Right lung (tissue), 5 donors: ENCODE results near the gene SLFN11. TPM values are rescaled to one million over a fixed set of nuclear protein-coding genes. Genes with fewer than 3 reads are reported as not detected.
"Not testable (repeated sequence)": the region's sequence is repeated elsewhere in the genome, so short reads cannot be mapped to it uniquely, and the experiment has no call there.

Experiments used
- DNase-seq, 2 donors: peaks; one replicate each; pipeline ENCODE4 v3.0.0-alpha.2; 2013
- polyA plus RNA-seq, 5 donors: library from polyadenylated mRNA; unstranded; fragments of 120-200 nt; gene quantifications; one replicate each; pipeline versions ENCODE4 v1.2.1 to v1.2.3, GENCODE V29; 2013; ENCODE audit warnings: inconsistent platforms in 1 of 5, low replicate concordance in 1 of 5; ENCODE audit not compliant: insufficient read length in 5 of 5, insufficient read depth in 1 of 5

The SLFN11 gene
- polyA plus RNA-seq, 5 donors, result 18.7 to 24.2 (median 21.2) TPM

DNA sequence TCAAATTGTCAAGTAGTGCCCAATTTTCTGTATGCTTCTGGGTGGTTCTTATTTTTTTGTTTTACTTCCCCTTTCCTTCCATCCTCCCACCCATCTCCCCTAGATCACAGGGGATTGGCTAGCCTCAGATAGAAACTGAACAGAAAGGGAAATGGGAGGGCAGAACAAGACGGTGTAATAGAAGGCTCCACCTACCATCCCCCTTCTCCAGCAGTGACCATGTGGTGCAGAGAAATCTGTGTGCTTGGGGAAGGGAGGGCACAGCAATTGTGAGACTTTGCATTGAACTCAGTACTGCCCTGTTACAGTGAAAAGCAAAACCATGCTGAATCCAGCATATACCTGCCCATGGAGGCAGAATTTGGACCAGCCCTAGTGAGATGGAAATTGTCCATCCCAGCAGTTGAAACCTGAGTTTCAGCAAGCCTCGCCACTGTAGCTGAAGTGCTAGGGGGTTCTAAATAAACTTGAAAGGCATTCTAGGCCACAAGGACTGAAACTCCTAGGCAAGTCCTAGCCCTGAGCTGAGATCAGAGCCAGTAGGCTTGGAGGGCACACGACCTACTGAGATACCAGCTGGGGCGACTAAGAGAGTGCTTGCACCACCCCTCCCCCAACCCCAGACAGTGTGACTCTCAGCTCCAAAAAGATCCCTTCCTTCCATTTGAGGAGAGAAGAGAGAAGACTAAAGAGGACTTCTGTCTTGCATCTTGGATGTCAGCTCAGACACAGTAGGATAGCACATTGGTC, 5.2 kb downstream of the SLFN11 start:
- no peak for DNase-seq

DNA sequence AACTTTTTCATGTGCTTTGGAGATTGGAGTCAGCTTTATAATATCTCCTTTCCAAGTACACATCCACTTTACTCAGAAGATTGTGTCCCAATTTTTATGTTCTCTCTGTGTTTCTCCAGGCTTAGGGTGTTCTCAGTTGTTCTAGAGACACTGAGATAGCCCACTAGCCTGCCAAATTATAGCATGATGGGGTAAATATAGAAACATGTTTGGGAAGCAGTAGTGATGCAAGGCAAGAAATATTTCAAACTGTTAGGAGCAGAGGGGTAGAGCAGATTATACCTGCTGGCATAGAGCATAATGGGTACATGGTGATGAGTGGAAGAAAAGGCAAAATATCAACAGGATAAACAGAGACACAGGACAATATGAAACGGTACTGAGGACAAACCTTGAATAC, 12.4 kb downstream of the SLFN11 start:
- no peak for DNase-seq

DNA sequence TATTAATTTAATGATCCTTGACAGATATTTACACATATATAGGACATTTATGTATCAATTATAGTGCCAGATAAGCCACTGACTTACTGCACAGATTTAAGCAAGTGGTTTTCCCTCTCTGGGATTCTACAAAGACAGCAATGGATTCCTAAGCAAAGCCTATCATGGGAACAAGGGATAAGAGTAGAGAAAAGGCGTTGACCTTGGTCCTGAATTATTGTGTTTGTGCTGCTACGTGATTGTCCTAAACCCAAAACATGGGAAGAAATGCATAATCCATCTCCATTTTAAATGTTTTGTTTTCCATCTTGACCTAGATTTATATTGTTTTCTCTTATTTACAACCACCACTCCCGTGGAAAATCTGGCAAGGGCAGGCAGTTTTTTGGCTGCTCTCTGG, 14.0 kb downstream of the SLFN11 start:
- DNase-seq, result no peak

DNA sequence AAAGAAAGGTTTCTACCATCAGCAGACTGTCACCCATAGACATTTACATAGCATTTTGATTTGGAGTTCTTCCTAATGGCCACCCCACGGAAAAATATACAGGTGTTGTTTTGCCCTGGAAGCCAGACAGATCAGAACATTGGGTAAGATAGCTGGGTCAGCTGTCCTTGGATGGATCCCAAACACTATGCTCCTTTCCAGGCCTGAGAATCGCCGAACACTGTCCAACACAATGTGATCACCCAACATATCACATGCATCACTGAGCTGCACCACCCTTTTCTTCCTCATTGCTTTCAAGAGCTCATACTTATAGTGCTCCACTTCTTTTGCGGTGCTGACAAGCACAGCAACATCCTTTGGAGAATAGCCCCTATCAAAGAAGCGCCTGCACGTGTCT, 21.1 kb downstream of the SLFN11 start:
- no peak for DNase-seq

DNA sequence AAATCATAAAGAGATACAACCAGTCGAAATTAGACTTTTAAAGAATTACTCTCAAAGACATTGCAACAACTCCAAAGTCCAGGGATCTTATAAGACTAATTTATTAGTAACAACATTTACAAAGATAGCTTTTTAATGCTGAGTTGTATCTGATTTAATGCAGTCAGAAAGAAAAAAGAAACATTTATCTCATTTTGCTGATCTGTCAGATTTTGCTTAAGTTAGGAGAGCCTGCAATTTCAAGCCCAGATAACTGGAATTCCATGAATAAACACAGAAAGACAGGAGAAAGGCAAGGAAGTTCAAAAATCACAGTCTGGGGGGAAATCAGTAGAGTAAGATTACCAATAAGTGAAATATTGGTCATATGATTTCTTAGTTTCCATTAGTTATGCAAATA, 22.9 kb downstream of the SLFN11 start:
- no peak for DNase-seq

DNA sequence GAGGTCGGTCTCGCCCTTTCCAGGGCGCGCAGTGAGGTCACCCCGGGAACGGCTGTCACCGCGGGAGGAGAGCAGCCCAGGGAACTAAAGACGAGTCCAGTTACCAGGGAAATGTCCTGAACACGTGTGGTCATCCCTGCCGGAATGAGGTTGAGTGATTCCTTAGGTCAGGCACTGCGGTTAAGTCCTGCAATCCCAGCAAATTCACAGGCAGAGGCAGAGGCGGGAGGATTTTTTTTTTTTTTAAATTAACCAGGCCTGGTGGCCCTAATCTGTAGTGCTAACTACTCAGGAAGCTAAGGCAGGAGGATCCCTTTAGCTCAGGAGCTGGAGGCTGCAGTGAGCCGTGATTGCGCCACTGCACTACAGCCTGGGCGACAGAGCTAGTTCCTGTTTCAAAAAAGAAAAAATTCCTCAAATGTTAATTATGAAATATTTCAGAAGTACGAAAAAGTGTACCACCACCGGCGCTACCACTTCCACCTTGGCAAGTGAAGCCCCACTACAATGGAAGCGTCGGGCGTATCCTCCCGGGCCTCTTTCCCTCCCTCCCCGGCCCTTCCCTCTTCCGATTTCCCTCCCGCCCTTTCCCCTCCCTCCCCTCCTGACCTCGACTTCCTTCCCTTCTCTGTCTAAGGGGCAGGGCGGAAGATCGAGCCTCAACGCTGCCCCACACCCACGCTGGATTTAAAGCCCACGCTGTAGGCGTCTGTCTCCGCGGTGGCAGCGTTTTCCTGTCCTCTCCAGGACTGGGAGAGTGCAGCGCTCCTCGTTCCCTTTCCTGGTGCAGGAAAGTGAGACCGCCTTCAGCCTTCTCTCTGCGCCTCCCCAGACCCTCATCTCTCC, 27.3 kb downstream of the SLFN11 start:
- DNase-seq, result peak; percentile 64 to 65

DNA sequence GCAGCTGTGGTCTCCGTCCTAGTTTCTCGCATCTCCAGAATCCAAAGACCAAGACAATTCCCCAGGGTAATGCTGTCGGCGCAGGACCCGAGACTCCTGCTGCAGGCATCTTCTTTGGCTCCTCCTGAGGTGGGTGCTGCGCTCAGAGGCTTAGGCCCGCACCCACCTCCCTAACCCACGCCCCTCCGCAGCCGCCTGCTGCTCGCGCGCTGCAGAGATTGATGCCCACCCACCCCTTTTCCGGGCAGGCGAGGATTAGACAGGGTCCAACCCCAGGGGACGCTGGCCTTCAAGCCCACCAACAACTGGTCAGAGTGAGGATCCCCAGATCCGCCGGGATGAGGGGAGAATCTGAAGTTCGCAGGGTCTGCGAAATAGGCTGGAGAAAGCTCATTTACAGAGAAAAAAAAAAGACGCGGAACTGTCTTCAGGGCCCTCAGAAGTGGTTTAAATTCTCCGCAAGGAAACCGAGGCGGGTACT, 27.9 kb downstream of the SLFN11 start:
- no peak for DNase-seq

DNA sequence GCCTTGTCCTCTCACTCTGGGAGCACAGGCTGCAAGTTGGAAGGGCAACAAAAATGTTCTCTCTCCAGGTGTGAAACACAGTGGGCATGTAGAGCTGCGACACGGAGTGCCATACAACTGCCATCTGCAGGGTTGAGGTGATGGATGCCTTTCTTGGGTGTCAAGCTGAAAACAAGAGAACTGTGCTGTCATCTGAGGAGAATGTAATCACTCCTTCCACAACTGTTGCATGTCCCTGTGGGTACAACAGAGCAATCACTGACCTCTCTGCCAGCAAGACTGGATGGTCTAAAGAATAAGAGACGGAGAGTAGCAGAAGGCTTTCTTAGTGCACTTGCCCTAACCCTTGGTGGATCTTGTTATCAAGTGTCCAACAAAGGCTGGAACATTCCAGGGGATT, 29.2 kb downstream of the SLFN11 start:
- DNase-seq, result no peak

DNA sequence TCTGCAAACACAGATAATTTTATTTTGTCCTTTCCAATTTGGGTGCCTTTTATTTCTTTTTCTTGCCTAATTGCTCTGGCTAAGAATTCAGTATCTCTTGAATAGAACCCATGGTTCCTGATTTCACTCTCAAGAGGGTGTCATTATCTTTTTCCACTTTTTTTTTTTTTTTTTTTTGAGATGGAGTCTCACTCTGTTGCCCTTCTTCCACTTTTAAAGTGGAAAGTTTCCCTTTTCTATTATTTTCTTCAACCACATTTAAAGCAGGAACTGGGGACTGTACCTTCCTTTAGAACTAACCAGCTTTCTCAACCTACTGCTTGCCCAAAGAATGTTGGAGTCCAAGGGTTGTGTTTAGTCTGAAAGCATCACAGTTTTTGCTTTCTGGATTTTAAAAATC, 31.1 kb downstream of the SLFN11 start:
- no peak for DNase-seq

DNA sequence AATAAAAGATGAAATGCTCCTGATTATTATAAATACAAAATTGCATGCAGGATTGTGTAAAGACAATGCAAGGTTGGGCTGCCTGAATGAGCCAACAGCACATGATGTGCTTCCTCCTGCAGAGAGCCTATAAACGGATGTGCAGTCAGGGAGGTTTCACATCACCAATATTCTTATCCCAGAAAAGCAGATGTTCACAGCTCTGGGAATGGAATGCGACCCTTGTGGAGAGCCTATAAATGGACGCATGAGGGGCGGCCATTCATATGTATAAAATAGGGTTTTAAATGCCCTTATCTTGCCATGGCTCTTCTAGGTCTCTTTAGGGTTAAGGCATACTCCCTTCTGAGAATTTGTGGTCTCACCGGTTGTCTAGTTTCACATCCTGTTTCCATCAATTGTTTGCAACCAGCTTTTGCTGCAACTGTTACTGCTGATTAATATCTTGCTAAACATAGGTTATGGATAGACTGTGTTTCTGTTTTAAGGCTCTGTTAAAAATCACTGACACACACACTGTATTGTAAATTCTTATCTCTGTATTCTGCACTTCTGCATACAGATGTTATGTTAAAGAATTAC, 31.9 kb downstream of the SLFN11 start:
- DNase-seq, result no peak

DNA sequence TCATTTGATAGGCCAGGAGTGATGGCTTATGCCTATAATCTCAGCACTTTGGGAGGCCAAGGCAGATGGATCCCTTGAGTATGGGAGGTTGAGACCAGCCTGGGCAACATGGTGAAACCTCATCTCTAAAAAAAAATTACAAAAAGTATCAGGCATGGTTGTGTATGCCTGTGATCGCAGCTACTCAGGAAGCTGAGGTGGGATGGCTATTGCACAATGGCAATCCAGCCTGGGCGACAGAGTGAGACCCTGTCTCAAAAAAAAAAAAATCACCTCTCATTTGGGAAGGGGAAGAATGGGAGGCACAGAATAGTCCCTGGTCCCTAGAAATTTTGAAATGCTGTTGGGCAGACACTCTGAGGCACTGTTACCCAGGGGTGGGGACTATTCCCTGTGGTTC, 35.2 kb downstream of the SLFN11 start:
- DNase-seq, result no peak

DNA sequence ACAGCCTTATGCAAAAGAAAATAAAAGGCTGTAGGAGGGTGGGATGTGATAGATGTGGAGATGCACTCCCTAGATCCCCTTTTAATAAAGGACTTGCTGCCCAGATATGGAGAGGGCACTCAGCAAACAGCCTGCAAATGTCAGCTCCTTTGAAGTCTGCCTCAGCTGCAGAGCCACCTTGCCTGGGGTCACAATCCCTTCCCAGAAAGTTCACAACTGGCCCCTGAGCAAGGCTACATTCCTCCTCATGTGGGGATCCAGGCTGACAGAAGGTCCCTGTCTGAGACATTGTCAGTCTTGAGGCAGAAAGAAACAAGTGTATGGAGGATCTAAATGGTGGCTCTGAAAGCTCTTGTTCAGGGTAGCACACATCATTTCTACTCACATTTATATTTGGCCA, 36.1 kb downstream of the SLFN11 start:
- DNase-seq, result no peak

DNA sequence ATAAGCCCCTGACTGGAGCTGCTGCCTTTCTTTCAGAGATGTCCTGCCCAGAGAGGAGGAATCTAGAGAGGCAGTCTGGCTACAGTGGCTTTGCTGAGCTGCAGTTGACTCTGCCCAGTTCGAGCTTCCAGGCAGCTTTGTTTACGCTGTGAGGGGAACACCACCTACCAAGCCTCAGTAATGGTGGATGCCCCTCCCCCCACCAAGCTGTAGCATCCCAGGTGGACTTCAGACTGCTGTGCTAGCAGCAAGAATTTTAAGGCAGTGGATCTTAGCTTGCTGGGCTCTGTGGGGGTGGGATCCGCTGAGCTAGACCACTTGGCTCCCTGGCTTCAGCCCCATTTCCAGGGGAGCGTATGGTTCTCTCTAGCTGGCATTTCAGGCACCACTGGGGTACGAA, 39.8 kb downstream of the SLFN11 start:
- not testable (repeated sequence) for DNase-seq

DNA sequence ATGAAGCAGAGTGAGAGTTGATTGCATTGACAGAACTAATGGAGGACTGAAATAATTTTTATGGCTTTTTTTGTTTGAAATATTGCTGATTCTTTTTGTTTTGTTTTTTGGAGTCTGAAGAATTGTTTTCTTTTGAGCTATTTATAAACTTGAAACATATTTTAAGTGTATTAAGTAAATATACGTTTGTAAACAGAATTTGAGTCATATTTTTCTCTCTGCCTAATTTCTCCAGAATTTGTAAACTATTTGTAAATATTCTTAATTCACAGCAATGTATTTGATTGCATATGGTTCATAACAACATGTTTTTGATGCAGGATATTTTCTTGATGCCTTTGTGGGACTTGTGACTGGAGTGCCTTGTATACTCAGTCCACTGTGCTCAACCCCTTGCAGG, 50.7 kb downstream of the SLFN11 start:
- DNase-seq, result no peak

DNA sequence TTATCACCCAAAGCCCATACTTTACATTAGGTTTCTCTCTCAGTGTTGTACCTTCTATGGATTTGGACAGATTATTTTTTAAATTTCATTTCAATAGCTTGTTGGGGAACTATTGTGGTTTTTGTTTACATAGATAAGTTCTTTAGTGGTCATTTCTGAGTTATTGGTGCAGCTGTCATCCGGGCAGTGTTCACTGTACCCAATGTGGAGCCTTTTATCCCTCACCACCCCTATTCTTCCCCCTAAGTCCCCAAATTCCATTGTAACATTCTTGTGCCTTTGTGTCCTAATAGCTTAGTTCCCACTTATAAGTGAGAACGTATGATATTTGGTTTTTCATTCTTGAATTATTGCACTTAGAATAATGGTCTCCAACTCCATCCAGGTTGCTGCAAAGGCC, 57.5 kb downstream of the SLFN11 start:
- no peak for DNase-seq

DNA sequence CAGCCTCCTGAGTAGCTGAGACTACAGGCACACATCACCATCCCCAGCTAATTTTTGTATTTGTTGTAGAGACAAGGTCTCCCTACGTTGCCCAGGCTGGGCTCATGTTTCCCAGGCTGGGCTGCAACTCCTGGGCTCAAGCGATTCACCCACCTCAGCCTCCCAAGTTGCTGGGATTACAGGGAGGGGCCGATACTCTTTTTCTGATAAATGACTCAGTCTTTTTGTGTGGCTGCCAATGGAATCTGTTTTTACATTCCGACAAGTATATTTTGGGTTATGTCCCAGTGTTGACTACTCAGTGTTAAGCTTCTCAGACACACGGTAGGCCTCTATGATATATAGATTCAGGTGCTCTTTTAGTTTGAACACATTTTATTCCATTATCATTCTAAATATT, 58.1 kb downstream of the SLFN11 start:
- no peak for DNase-seq

DNA sequence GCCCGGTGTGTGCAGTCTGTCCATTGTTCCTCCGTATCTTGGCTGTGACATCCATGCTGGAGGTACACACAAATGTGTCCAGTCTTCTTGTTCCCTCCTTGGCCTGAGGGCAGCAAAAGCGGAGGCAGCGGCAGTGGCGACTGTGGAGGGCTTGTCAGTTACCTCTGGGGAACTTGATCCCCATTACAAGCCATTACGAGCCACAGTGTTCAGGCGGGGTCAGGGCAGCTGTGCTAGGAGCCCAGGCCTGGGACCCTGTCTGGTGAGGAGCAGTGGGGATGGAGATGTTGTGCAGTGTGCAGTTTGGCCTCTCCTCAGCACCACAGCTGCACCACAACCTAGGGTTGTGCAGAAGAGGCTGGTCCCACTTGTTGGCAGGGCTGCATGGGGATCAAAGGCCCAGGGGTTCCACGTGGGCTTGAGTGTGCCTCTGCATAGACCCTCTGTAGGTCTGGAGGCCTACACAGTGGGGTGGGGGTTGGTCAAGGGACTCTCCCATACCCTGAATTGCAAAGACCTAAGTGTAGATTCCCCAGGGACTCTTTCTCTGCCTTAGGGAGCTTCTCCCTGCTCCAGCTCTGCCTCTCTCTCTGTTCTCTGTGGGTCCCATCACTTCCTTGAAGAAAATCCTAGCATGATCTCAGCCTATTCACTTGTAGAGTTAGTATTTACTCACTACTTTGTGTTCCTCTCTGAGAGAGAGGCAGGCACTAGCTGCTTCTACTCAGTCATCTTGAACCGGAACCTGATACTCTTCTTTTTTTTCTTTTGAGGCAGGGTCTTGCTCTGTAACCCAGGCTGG, 58.8 kb downstream of the SLFN11 start:
- no peak for DNase-seq

DNA sequence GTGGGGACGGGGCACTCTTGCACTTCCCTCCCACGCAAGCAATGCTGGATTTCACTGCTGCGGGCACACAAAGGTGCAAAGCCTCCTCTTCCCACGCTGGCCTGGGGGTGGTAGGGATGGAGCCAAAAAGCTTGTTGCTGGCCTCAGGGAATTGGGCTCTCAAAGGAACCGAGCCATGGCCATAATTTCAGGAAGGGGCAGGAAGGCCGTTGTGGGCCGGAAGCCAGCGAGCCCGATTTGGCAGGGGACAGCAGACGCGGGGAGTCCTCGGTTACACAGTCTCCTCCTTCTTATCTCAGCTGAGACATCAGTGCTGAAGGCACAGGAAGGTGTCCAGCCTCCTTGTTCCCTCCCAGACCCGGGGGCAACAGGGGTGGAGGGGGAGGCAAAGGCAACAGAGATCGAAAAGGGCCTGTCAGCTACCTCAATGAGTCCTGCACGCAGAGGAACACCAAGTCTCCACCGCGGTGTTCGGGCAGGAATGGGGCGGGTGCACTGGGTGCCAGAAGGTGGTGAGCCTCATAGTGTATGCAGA, 59.5 kb downstream of the SLFN11 start:
- DNase-seq, result no peak

DNA sequence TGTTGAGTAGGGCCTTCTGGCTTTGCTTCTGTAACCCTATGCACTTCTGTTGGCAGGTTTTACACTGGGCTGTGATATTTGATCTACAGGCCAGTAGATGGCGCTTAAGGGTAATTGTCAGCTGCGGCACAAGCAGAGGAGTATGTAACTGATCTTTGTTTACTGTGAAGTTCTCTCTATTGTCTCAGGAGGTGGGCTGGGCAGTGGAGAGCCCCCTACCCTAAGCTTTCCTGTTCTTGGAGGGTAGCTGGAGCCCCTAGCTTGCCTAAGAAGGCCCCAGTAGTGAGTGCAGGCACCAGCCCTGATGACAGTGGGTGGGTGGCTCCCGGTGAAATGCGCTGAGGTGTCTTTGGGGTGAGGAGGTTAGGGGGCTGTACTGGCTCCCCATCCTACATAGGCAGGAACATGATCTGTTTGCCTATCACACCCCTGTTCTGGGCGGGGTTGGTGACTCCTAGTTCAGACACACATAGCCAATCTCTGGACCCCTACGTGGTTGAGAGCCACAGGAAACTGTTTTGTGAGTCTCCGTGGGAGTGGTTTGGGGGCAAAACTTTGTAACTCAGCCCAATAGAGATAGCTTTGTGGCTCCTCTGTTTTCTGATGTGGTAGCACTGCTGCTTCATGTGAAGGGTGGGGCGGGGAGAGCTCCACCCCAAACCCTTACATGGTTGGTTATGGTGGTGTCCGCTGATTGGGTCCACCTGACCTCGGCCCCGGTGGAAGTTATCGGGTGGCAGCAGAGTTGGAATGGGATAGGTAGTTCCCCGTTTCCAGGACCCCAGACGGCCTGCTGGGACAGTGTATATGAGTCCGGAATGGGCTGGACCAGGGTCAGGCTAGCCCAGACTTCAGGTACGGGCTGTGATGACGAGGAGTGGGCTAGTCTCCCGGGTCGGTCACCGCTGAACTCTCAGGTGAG, 60.4 kb downstream of the SLFN11 start:
- peak; percentile 70 to 78 for DNase-seq

DNA sequence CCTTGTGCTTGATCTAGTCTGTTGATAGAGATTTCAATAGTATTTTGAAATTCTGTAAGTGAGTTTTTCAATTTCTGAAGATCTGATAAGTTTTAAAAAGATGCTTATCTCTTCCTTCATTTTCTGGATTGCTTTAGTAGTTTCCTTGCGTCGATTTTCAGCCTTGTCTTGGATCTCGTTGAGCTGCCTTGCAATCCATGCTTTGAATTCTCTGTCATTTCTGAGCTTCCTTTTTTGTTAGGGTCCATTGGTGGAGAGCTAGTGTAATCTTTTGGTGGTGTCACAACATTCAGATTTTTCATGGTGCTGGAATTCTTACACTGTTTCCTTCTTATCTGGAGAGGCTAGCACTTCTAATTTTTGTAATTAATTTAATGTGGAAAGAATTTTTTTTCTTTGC, 61.1 kb downstream of the SLFN11 start:
- no peak for DNase-seq

DNA sequence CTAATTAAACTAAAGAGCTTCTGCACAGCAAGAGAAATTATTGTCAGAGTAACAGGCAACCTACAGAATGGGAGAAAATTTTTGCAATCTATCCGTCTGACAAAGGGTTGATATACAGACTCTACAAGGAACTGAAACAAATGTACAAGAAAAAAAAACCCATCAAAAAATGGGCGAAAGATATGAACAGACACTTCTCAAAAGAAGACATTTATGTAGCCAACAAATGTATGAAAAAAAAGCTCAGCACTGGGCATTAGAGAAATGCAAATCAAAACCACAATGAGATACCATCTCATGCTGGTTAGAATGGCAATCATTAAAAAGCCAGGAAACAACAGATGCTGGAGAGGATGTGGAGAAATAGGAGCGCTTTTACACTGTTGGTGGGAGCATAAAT, 64.1 kb downstream of the SLFN11 start:
- not testable (repeated sequence) for DNase-seq
